ENCODE results near the gene FOXL1.

GRCh38 chr16:86566601-86566965 is 11.8 kb upstream of the FOXL1 start, which contains the start of gene FOXC2:
- TF ChIP-seq CTCF (IDR thresholded peaks at IDR 0.05; ENCODE audit: insufficient read depth, low read length, poor library complexity, severe bottlenecking) (no peak), EZH2phosphoT487 (conservative IDR thresholded peaks at IDR 0.05; ENCODE audit: low read length) (no peak)
